ENCODE data around the gene HBD. TPM values are rescaled to one million over a fixed set of nuclear protein-coding genes. Genes with fewer than 3 reads are reported as not detected.

The HBD gene
- total RNA-seq, 1 experiment from 2014 or later = not detected

GRCh38 chr11:5266609-5267008 is 32.3 kb upstream of the HBD start:
- H3K36me3 ChIP-seq (ENCODE audit: control insufficient read depth in 1 of 2, insufficient read depth in 2 of 2, low read length in 2 of 2) = peaks cover 0 to 8% of the 10 kb centered on the region in 2 experiments; a peak in 1 of 4 replicates
- no peaks in the 10 kb centered on the region for H3K9me2 ChIP-seq (ENCODE audit: insufficient read depth)
- BruUV-seq (replicated peaks) = no TSS peak
- ChIA-PET CTCF (no interaction called here), POLR2A (no interaction called here), RAD21 (ENCODE audit: low non-redundant PET in 1 of 2, low total read pairs in 2 of 2, uncharacterized antibody in 2 of 2, unreplicated experiment in 2 of 2) (no interaction called here)
- no peaks in the 10 kb centered on the region for H3K4me1 ChIP-seq (ENCODE audit: control insufficient read depth in 1 of 2, insufficient read depth in 2 of 2, low read length in 2 of 2)
- TF ChIP-seq JUND (IDR thresholded peaks at IDR 0.05) (no peak), ELF1 (IDR thresholded peaks at IDR 0.05; ENCODE audit: borderline replicate concordance, low read depth) (no peak), EGR1 (IDR thresholded peaks at IDR 0.05; ENCODE audit: low read depth) (no peak), EZH2 (IDR thresholded peaks at IDR 0.05) (no peak), YY1 (IDR thresholded peaks at IDR 0.05; ENCODE audit: extremely low read depth, insufficient replicate concordance, low read depth, low read length) (no peak), REST (IDR thresholded peaks at IDR 0.05; ENCODE audit: low read depth) (no peak), TCF7L2 (IDR thresholded peaks at IDR 0.05; ENCODE audit: borderline replicate concordance, extremely low read depth, insufficient read depth, insufficient read length) (no peak), ATF3 (IDR thresholded peaks at IDR 0.05) (no peak), POLR2A (IDR thresholded peaks at IDR 0.05; ENCODE audit: borderline replicate concordance, extremely low read depth, insufficient read depth, insufficient read length) (no peak), SP1 (IDR thresholded peaks at IDR 0.05; ENCODE audit: low read depth) (no peak), POLR2AphosphoS5 (IDR thresholded peaks at IDR 0.05; ENCODE audit: low read depth, low read length) (no peak), CEBPB (IDR thresholded peaks at IDR 0.05; ENCODE audit: low read depth) (no peak), ZFX (IDR thresholded peaks at IDR 0.05) (no peak), FOSL1 (IDR thresholded peaks at IDR 0.05; ENCODE audit: low read depth) (no peak), EZH2phosphoT487 (IDR thresholded peaks at IDR 0.05; ENCODE audit: borderline replicate concordance) (no peak)
- ATAC-seq (no peak), DNase-seq (ENCODE audit: low read depth, low spot score) (no peak)
- H3K27ac ChIP-seq (ENCODE audit: low read depth, low read length) = no peak overlapping the region
- intact Hi-C loops (cut with micrococcal nuclease) = no loop called here
- no peaks in the 10 kb centered on the region; the same call in 1 of the 2 replicates for H4K20me1 ChIP-seq (ENCODE audit: insufficient read depth)
- H3K4me3 ChIP-seq (replicated peaks in 1 of 2; ENCODE audit: low read depth in 1 of 2, low read length in 2 of 2) = no peak overlapping the region
- H3K79me2 ChIP-seq (ENCODE audit: insufficient read depth, low read length) = no peaks in the 10 kb centered on the region
- no peaks in the 10 kb centered on the region for H3K9me3 ChIP-seq (ENCODE audit: control insufficient read depth in 1 of 2, insufficient read depth in 1 of 2, low read depth in 1 of 2, low read length in 2 of 2)
- H3K9ac ChIP-seq (ENCODE audit: low read length) = no peak overlapping the region
- no peak overlapping the region for H3K4me2 ChIP-seq (ENCODE audit: low read length)
- no peak overlapping the region for H2AFZ ChIP-seq (ENCODE audit: low read depth, low read length, poor library complexity, severe bottlenecking)
- H3K27me3 ChIP-seq (ENCODE audit: insufficient read depth, low read length) = no peaks in the 10 kb centered on the region

Measured in HCT116 (cell line).